ENCODE results near the gene FRRS1. TPM values are rescaled to one million over a fixed set of nuclear protein-coding genes. Genes with fewer than 3 reads are reported as not detected.

The FRRS1 gene
- total and polyA plus RNA-seq, 10 of the 15 experiments (the other 5 are each of a cell fraction or from before 2014, with no cell fraction given): 0.13 to 18.9 (median 8.0) TPM

- POLR2A ChIA-PET: no interaction called here
- SMC1A ChIA-PET (ENCODE audit: uncharacterized antibody, unreplicated experiment): interaction anchor here (0.9 kb wide), 1 partner anchor 12 kb away, joined by 3 read pairs; no protein-coding TSS in a partner anchor
- Histone ChIP-seq H3K27ac (ENCODE audit: control insufficient read depth, insufficient read depth) (no peak overlapping the region), H3K4me2 (ENCODE audit: control insufficient read depth, insufficient read depth) (no peak overlapping the region), H3K4me1 (ENCODE audit: control insufficient read depth, insufficient read depth, low read length) (no peaks in the 10 kb centered on the region), H3K27me3 (replicated peaks in 1 of 2; ENCODE audit: control insufficient read depth in 2 of 2, insufficient read depth in 2 of 2, low read length in 1 of 2) (no peaks in the 10 kb centered on the region), H4K20me1 (ENCODE audit: control insufficient read depth, insufficient read depth) (no peaks in the 10 kb centered on the region), H3K4me3 (no peak overlapping the region), H3K36me3 (ENCODE audit: control insufficient read depth in 2 of 2, insufficient read depth in 2 of 2, low read length in 1 of 2) (no peaks in the 10 kb centered on the region), H3K9ac (ENCODE audit: control insufficient read depth, insufficient read depth, low read length) (no peak overlapping the region), H2AFZ (ENCODE audit: control insufficient read depth, low read depth, low read length) (no peak overlapping the region), H3K9me3 (replicated peaks; ENCODE audit: control insufficient read depth, insufficient read depth, low read length) (no peaks in the 10 kb centered on the region), H3K79me2 (ENCODE audit: control insufficient read depth, insufficient read depth, low read length) (no peaks in the 10 kb centered on the region)
- RAD21 ChIA-PET (ENCODE audit: unreplicated experiment): no interaction called here
- in situ Hi-C loops (cut with MboI): no loop called here
- no peak for FAIRE-seq
- intact Hi-C loops (cut with micrococcal nuclease; ENCODE audit: unreplicated experiment): no loop called here
- CTCF ChIA-PET: interaction anchor here (0.9 kb wide), 1 partner anchor 25 kb away, joined by 3 read pairs; no protein-coding TSS in a partner anchor
- BruUV-seq (replicated peaks): no TSS peak
- 0% methylated on average over 2 of the region's 2 CpGs for WGBS (ENCODE audit: insufficient coverage, insufficient replicate concordance, low lambda C conversion rate, missing lambda C conversion rate)
- ATAC-seq: no peak
- no peak for DNase-seq (ENCODE audit: low read depth, low spot score)
- TF ChIP-seq HDGF (IDR thresholded peaks at IDR 0.05): no peak
- no peak for TF ChIP-seq SUZ12 (IDR thresholded peaks at IDR 0.05; ENCODE audit: unreplicated experiment)
- TF ChIP-seq, protein P1, sequence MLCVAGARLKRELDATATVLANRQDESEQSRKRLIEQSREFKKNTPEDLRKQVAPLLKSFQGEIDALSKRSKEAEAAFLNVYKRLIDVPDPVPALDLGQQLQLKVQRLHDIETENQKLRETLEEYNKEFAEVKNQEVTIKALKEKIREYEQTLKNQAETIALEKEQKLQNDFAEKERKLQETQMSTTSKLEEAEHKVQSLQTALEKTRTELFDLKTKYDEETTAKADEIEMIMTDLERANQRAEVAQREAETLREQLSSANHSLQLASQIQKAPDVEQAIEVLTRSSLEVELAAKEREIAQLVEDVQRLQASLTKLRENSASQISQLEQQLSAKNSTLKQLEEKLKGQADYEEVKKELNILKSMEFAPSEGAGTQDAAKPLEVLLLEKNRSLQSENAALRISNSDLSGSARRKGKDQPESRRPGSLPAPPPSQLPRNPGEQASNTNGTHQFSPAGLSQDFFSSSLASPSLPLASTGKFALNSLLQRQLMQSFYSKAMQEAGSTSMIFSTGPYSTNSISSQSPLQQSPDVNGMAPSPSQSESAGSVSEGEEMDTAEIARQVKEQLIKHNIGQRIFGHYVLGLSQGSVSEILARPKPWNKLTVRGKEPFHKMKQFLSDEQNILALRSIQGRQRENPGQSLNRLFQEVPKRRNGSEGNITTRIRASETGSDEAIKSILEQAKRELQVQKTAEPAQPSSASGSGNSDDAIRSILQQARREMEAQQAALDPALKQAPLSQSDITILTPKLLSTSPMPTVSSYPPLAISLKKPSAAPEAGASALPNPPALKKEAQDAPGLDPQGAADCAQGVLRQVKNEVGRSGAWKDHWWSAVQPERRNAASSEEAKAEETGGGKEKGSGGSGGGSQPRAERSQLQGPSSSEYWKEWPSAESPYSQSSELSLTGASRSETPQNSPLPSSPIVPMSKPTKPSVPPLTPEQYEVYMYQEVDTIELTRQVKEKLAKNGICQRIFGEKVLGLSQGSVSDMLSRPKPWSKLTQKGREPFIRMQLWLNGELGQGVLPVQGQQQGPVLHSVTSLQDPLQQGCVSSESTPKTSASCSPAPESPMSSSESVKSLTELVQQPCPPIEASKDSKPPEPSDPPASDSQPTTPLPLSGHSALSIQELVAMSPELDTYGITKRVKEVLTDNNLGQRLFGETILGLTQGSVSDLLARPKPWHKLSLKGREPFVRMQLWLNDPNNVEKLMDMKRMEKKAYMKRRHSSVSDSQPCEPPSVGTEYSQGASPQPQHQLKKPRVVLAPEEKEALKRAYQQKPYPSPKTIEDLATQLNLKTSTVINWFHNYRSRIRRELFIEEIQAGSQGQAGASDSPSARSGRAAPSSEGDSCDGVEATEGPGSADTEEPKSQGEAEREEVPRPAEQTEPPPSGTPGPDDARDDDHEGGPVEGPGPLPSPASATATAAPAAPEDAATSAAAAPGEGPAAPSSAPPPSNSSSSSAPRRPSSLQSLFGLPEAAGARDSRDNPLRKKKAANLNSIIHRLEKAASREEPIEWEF (IDR thresholded peaks at IDR 0.05; ENCODE audit: insufficient replicate concordance, low read depth, low read length): no peak
- TF ChIP-seq, protein P2, sequence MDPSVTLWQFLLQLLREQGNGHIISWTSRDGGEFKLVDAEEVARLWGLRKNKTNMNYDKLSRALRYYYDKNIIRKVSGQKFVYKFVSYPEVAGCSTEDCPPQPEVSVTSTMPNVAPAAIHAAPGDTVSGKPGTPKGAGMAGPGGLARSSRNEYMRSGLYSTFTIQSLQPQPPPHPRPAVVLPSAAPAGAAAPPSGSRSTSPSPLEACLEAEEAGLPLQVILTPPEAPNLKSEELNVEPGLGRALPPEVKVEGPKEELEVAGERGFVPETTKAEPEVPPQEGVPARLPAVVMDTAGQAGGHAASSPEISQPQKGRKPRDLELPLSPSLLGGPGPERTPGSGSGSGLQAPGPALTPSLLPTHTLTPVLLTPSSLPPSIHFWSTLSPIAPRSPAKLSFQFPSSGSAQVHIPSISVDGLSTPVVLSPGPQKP (IDR thresholded peaks at IDR 0.05; ENCODE audit: low read depth, low read length): no peak
- TF ChIP-seq, protein P3, sequence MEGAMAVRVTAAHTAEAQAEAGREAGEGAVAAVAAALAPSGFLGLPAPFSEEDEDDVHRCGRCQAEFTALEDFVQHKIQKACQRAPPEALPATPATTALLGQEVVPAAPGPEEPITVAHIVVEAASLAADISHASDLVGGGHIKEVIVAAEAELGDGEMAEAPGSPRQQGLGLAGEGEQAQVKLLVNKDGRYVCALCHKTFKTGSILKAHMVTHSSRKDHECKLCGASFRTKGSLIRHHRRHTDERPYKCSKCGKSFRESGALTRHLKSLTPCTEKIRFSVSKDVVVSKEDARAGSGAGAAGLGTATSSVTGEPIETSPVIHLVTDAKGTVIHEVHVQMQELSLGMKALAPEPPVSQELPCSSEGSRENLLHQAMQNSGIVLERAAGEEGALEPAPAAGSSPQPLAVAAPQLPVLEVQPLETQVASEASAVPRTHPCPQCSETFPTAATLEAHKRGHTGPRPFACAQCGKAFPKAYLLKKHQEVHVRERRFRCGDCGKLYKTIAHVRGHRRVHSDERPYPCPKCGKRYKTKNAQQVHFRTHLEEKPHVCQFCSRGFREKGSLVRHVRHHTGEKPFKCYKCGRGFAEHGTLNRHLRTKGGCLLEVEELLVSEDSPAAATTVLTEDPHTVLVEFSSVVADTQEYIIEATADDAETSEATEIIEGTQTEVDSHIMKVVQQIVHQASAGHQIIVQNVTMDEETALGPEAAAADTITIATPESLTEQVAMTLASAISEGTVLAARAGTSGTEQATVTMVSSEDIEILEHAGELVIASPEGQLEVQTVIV (IDR thresholded peaks at IDR 0.05; ENCODE audit: borderline replicate concordance, partially characterized antibody): no peak
- TF ChIP-seq SREBF2 (IDR thresholded peaks at IDR 0.05; ENCODE audit: low read length): no peak
- TF ChIP-seq PML (IDR thresholded peaks at IDR 0.05; ENCODE audit: low read length): no peak
- TF ChIP-seq RAD21 (IDR thresholded peaks at IDR 0.05; ENCODE audit: insufficient read depth, low read depth, low read length): no peak
- TF ChIP-seq, protein P4, sequence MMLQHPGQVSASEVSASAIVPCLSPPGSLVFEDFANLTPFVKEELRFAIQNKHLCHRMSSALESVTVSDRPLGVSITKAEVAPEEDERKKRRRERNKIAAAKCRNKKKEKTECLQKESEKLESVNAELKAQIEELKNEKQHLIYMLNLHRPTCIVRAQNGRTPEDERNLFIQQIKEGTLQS (IDR thresholded peaks at IDR 0.05; ENCODE audit: borderline replicate concordance, extremely low read depth, low read depth, low read length): no peak
- TF ChIP-seq ZNF207 (IDR thresholded peaks at IDR 0.05; ENCODE audit: borderline replicate concordance): no peak
- no peak for TF ChIP-seq RBBP5 (conservative IDR thresholded peaks at IDR 0.05)
- no peak for TF ChIP-seq E2F8 (IDR thresholded peaks at IDR 0.05; ENCODE audit: low read depth, partially characterized antibody)
Observed at GRCh38 chr1:99659755-99660210, 106.7 kb downstream of the FRRS1 start.
